Stimulated activated CD4-positive, alpha-beta T cell treated with anti-CD3 and anti-CD28 coated beads, Interleukin-15, amount 100 ng/mL, for 48 hours (primary cell): ENCODE data around the gene FAM81B.

Source experiments
- DNase-seq, 2 donors: peaks; one replicate each; pipeline ENCODE4 v3.0.0-alpha.2; 2020; ENCODE audit warnings: low read depth in 2 of 2

FAM81B gene

GRCh38 chr5:95471487-95471886, 80.3 kb downstream of the FAM81B start:
- DNase-seq: no peak

- DNase-seq: no peak
Measured at GRCh38 chr5:95471942-95472341, 80.8 kb downstream of the FAM81B start.

GRCh38 chr5:95484421-95484820, 93.3 kb downstream of the FAM81B start:
- no peak for DNase-seq

- no peak for DNase-seq
Measured at GRCh38 chr5:95486191-95486590, 95.0 kb downstream of the FAM81B start.

- DNase-seq: no peak
Measured at GRCh38 chr5:95487880-95488279, 96.7 kb downstream of the FAM81B start.
